SKM-1 treated with dmso at 0.1 percent for 144 hours (cell line): ENCODE measurements around the gene DICER1.

Source experiments
- DNase-seq: peaks from one replicate; lab custom pipeline; 2025; ENCODE audit not compliant: unreplicated experiment; lab: John Stamatoyannopoulos, UW

Gene DICER1

GRCh38 chr14:95092723-95093122 lies 64.6 kb downstream of the DICER1 start:
- no peak for DNase-seq

GRCh38 chr14:95091581-95091980 lies 65.7 kb downstream of the DICER1 start:
- DNase-seq = no peak

GRCh38 chr14:95088665-95089064 lies 68.7 kb downstream of the DICER1 start:
- no peak for DNase-seq

GRCh38 chr14:95087619-95088018 lies 69.7 kb downstream of the DICER1 start:
- DNase-seq = no peak

- no peak for DNase-seq
These were observed 72.0 kb downstream of the DICER1 start for GRCh38 chr14:95085321-95085720.

GRCh38 chr14:95078867-95079266 lies 78.5 kb downstream of the DICER1 start:
- no peak for DNase-seq

- no peak for DNase-seq
These were observed 80.0 kb downstream of the DICER1 start for GRCh38 chr14:95077345-95077744.

GRCh38 chr14:95075789-95076188 lies 81.5 kb downstream of the DICER1 start:
- DNase-seq = no peak

GRCh38 chr14:95073947-95074346 lies 83.4 kb downstream of the DICER1 start:
- no peak for DNase-seq

- DNase-seq = no peak
These were observed 84.9 kb downstream of the DICER1 start for GRCh38 chr14:95072310-95072905.

GRCh38 chr14:95071649-95072280 lies 85.6 kb downstream of the DICER1 start:
- DNase-seq = no peak

- no peak for DNase-seq
These were observed 86.4 kb downstream of the DICER1 start for GRCh38 chr14:95070748-95071435.

- no peak for DNase-seq
These were observed 87.8 kb downstream of the DICER1 start for GRCh38 chr14:95069547-95069946.

GRCh38 chr14:95069018-95069417 lies 88.3 kb downstream of the DICER1 start:
- no peak for DNase-seq

GRCh38 chr14:95068521-95068920 lies 88.8 kb downstream of the DICER1 start:
- DNase-seq = no peak

- no peak for DNase-seq
These were observed 89.2 kb downstream of the DICER1 start for GRCh38 chr14:95068080-95068479.

GRCh38 chr14:95067526-95067925 lies 89.8 kb downstream of the DICER1 start:
- DNase-seq = no peak

- no peak for DNase-seq
These were observed 90.8 kb downstream of the DICER1 start for GRCh38 chr14:95066427-95066986.

GRCh38 chr14:95065411-95065810 lies 91.9 kb downstream of the DICER1 start:
- DNase-seq = no peak

GRCh38 chr14:95064734-95065133 lies 92.6 kb downstream of the DICER1 start:
- DNase-seq = no peak

- DNase-seq = no peak
These were observed 93.1 kb downstream of the DICER1 start for GRCh38 chr14:95064256-95064655.

GRCh38 chr14:95063391-95063790 lies 93.9 kb downstream of the DICER1 start:
- no peak for DNase-seq
